HuH-7.5 (cell line): ENCODE data around the gene SLC22A4.

Experiments used
- DNase-seq: peaks from one replicate; pipeline ENCODE4 v3.0.0; 2011; ENCODE audit warnings: low spot score

SLC22A4 gene

DNA sequence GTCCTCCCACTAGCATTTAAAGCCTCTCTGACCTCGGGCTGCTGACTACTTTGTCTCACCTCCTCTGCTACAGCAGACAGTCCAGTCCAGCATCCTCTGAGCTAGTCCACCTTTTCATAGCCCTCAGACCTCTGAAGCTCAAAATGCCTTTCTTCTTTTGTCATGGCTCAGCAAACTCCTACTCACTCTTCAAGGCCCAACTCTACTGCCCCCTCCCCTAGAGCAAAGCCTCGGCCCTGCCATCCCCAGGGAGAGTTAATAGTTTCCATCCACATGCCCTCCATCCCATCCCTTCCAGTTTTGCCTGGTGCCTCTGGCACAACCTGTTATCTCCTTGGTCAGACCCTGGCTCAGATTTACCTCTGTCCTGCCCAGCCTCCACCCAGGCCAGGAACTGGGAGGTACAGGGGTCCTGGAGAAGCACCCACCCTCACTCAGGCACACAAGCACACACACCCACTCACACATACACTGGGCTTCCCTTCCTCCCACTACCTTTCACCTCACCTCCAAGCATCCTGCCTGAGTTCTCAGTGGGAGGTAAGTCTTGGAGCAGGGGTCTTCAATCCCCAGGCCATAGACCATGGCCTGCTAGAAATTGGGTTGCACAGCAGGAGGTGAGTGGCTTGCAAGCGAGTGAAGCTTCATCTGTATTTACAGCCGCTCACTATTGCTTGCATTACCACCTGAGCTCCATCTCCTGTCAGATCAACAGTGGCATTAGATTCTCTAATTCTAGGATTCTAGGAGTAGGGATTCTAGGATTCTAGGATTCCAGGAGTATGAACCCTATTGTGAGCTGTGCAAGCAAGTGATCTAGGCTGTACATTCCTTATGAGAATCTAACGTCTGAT is 18.6 kb upstream of the SLC22A4 start:
- no peak for DNase-seq

- no peak for DNase-seq
Observed at GRCh38 chr5:132277256-132277655, 16.9 kb upstream of the SLC22A4 start.

DNA sequence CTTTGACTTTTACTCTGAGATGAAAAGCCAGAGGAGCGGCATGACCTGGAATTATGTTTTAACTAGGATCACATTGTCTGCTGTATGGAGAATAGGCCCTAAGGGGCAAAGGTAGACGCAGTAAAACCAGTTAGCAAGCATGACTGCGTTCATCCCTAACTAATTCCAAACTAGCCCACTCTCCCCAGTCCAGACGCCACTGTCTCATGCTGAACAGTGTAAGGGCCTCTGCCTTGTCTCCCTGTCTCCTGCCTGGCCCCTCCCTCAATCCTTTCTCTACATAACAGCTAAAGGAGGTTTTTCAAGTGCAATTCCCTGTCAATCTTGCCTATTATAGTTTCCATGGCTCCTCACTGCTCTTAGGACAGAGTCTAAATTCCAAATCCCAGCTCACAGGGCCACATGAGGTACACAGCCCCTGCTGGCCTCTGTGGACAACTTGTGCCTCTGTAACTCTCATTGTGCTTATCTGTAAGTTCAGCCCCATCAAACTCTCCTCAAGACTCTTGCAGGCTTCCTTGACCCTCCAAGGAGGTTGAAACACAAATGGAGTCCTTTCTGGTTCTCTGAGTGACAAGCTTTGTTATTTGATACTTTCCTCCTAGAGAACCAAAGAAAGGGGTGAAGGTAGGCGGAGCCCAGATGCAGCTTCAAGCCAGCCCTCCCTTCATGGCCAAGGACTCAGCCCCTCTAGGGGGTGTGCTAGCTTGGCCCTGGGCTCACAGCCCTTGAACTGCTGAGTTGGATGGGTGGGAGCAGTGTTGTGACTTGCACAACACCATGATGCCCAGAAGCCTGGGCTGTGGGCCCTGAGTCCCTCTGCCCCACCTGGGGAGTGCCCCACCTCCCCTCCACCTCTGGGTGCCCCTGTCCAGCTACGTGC is 16.0 kb upstream of the SLC22A4 start:
- peak; percentile 43 for DNase-seq

- no peak for DNase-seq
Observed at GRCh38 chr5:132279801-132280200, 14.4 kb upstream of the SLC22A4 start.

GRCh38 chr5:132280371-132281240 is 13.6 kb upstream of the SLC22A4 start:
- no peak for DNase-seq

DNA sequence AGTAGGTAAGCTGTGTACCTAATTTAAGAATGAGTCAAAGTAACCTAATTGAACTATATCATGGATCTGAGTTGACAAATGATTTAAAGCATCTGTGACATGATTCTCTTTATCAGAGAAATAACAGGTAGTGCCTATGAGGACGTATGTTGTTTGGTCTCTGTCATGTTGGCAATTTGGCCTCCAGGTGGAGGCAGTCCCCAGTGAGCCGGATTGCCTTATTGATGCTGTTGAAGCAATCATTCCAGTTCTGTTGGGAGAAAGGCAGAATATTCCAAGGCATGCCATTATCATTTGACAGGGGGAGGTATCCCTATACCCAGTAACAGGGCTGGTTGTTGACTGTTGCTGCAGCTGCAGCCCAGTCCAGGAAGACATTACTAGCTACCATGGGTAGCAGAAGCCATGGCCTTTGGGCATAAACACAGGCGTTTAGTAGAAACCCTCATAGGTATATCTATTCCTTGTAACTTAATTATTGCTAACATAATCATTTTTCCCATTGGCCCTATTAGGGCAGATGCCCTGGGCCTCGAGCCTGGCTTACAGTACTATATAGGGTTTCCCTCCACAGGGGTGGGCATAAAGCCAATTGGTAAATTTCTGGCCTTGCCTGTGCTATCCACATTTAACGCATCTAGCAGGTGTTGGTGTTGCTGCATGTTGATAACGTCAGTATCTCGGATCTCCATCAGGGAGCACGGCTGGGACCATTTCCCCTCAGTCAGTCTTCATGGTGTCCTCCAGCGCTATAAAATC is 12.2 kb upstream of the SLC22A4 start:
- no peak for DNase-seq

DNA sequence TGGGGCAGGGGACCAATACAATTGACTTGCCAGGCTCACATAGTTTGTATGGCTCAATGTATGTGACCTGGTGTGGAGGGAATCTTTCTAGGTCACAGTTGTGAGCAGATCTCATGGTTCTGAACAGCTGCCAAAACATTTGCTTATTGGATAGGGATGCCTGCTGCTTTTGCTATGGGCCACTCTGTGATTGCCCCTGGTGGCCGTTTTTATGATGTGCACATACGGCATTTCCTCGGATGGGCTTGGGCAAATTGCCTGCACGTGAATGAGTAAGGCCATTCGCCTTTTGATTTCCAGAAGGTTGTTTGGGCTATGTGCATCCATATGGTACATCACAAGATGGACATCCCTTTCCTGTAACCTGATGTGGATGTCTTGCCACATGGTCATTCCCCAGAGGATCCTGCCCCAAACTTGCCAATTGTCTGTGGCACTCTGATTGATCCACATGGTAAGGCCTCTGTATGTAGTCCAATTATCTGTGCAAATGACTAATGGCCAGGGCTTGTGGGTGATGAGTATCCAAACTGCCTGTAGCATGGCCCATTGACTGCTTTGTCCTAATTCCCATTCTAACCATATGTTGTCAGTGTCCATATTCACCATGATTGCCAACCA is 10.7 kb upstream of the SLC22A4 start:
- no peak for DNase-seq

DNA sequence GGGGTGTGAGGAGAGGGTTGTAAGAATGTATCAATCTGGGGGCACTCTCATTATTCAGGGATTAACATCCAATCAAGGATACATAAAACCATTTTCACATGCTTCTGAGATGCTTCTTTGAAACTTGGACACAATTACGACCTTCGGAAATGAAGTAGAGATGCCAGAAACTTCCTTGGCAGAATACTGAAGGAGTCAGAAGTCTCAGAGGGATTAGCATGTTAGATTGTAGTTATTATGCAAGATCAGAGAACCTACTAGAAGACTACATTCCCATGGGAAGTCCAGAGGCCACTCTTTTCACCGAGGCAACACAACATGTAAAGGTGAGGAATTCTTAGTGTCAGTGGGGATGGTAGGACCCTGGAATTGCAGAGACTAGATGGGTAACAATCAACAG is 5.1 kb upstream of the SLC22A4 start:
- no peak for DNase-seq

DNA sequence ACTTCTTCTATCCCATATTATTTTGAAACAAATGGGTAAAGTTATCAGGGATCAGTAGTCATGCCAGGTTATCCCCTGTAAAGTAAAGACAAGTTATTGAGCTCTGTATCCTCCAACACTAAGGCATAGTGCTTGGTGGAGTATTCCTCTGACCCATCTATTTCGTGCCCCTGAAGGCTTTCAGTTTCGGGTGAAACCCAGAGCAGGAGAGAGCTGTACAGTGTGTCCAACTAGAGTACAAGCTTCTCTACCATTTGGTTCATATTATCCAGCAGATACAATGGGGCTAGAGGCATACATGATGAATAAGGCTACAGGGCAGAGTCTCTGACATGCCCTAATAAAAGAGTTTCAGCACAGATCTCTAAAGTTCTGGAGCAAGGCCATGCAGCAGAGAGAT is 3.2 kb upstream of the SLC22A4 start:
- DNase-seq: no peak

DNA sequence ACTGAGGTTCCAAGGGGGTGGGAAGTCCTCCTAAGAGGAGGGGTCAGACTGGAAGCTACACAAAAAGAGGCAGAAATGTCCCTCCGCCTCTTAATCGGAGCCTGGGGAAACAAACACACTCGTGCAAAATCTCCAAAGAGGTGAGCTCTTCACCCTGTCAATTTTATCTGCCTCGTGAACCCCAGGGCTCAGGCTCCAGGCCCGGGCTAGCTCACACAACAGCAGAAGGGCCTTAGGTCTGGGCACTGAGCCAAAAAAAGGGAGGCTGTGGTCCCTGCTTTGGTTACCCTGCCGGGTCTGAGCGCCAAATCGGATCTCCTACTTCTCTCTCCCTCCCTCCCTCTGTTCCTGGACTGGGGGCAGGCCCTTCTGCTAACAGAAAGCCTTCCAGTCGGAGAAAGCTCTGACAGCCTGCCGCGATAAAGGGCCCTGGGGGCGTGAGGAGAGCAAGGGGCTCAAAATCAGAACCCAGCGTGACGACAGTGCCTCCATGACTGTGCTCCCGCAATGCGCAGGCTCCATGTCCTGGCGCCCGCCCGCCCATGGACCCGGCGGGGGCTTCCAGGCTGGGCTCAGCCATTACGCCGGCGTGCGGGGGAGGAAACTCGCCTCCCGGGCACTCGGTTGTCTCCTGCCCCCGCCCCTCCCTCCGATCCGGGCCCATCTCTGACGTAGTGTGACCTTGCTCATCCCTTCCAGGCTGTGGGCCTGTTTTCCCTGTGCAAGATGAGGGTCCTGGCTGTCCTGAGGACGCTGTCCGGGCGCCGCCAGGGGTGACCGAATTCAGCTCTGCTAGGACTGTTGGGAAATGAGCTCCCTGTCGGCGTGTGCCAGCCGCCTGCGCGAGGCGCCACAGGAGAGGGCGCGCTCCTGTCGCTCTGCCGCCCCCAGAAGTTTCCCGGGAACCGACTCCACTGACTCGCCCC is 865 bp upstream of the SLC22A4 start:
- DNase-seq: peak; percentile 71

- no peak for DNase-seq
Observed at GRCh38 chr5:132294728-132295504, 722 bp downstream of the SLC22A4 start.

- no peak for DNase-seq
Observed at GRCh38 chr5:132295505-132296411, 1.6 kb downstream of the SLC22A4 start.

GRCh38 chr5:132296412-132297016 is 2.3 kb downstream of the SLC22A4 start:
- no peak for DNase-seq

DNA sequence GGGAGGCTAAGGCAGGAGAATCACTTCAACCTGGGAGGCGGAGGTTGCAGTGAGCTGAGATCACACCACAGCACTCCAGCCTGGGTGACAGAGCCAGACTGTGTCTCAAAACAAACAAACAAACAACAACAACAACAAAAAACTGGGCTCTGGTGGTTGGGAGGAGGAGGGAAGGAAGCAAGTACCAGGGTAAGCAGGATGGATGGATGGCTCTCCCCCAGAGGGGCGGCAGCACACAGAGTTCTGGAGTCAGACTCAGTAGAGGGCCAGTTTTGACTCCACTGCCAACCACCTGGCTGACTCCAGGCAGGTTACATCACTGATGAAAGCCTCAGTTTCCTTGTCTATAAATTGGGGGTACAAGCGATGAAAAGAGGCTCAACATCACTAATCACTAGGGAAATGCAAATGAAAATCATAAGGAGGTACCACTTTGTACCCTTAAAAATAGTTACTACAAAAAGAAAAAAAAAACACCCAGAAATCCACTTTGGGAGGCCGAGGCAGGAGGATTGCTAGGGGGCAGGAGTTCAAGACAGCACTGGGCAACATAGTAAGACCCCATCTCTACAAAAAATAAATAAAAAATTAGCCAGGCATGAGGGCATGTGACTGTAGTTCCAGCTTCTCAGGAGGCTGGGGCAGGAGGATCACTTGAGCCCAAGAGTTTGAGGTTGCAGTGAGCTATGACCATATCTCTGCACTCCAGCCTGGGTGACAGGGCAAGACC is 3.2 kb downstream of the SLC22A4 start:
- no peak for DNase-seq

- DNase-seq: no peak
Observed at GRCh38 chr5:132298298-132299212, 4.4 kb downstream of the SLC22A4 start.

- no peak for DNase-seq
Observed at GRCh38 chr5:132299917-132300316, 5.7 kb downstream of the SLC22A4 start.
